Stimulated activated CD4-positive, alpha-beta T cell treated with anti-CD3 and anti-CD28 coated beads, Interleukin-2, amount 100 ng/mL, for 24 hours (primary cell): ENCODE data around the gene SMARCC1.

Source experiments
- DNase-seq, 2 donors: peaks; one replicate each; pipeline ENCODE4 v3.0.0-alpha.2; 2020

SMARCC1 gene

DNA sequence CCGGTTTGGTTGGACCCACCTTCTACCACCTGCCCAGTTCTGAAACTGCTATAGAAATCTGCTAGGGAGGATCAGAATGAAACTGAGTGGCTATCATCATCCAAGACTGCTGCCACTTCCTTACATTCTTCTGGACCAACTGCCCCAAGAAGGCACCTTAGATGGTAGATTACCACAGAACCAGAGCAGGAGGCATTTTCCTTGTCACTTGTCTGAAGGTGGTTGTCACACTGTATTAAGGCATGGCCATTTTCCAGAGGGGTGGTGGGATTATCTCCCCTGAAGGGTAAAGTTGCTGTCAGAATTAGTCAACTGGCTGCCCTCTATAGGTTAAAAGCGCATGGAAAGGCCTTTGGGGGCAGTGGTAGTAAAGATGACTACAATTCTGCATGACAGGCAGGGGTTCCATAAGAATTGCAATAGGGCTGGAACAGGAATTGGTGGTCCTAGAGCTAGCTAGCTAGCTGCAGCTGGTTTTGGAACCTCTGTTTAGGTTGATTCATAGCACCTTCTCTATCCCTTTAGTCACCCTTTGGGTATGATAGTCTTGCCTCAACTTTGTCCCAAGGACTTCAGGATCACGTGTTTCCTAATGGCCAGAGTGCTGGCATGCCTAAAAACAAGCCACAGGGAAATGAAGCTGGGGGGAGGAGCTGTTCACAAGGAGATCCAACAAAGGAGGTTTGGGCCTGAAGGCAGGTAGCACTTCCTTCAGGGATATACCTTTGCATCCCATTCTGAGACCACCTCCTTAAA is 198.2 kb downstream of the SMARCC1 start:
- no peak for DNase-seq

DNA sequence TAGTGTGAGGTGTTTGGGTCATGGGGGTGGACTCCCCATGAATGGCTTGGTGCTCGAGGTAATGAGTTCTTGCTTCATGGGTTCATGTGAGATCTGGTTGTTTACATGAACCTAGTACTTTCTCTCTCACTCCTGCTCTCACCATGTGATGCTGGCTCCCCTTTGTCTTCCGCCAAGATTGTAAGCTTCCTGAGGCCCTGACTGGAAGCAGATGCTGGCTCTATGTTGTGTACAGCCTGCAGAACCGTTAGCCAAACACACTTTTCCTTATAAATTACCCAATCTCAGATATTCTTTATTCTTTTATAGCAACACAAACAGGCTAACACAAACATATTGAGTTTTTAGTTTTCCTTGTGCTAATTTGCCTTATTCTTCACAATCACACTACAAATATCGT is 199.9 kb downstream of the SMARCC1 start:
- DNase-seq, result no peak

DNA sequence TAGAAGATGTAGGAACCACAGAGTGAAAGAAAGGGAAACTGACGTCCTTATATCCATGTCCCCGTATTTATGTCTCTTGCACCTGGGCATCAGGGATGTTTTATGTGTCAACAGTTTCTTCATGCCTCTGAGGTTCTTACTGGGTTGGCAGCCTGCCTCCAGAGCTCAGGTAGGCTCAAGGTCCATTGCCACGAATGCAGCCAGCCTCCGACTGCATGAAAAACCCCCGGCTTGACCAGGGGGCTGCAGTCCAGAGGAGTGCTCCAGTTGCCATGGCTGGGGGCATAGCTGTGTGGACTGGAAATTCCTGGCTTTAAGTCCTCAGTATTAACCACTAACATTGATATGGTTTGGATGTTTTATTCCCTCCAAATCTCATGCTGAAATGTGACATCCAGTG is 200.3 kb downstream of the SMARCC1 start:
- DNase-seq, result no peak

DNA sequence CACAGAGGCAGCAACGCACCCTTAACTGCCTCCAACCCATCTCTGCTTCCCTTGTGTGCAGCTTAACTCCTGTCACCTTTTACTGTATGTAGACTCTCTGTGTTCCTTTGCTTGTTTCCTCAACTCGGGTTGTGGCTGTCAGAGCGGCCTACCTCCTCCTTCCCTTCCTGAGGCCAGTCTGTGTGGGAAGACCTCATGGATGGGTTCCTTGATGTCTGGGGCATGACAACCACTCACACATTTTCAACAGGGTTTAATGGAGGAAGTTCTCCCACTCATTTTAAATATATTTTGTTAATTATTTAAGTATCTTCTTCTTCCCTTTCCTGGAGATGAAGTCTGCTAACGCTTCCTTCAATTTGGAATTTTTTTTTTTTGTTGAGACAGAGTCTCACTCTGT is 201.2 kb downstream of the SMARCC1 start:
- no peak for DNase-seq

DNA sequence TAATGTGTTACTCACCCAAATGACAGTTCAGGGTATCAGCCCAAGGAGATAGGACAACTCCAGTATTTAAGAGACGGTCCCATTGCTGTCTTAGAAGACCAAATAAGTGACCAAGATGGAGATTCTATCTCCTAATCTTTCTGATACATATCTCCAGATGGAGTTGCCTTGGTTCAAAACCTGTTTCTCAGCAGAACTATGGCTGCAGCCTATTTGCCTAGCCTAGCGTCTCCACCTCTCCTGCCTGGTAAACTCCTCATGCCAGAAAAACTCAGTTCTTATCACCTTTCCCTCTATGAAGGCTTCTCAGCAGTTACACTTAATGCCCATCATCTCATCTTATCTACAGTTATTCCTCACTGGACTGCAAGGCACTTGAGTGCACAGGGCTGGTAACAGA is 201.8 kb downstream of the SMARCC1 start:
- no peak for DNase-seq

DNA sequence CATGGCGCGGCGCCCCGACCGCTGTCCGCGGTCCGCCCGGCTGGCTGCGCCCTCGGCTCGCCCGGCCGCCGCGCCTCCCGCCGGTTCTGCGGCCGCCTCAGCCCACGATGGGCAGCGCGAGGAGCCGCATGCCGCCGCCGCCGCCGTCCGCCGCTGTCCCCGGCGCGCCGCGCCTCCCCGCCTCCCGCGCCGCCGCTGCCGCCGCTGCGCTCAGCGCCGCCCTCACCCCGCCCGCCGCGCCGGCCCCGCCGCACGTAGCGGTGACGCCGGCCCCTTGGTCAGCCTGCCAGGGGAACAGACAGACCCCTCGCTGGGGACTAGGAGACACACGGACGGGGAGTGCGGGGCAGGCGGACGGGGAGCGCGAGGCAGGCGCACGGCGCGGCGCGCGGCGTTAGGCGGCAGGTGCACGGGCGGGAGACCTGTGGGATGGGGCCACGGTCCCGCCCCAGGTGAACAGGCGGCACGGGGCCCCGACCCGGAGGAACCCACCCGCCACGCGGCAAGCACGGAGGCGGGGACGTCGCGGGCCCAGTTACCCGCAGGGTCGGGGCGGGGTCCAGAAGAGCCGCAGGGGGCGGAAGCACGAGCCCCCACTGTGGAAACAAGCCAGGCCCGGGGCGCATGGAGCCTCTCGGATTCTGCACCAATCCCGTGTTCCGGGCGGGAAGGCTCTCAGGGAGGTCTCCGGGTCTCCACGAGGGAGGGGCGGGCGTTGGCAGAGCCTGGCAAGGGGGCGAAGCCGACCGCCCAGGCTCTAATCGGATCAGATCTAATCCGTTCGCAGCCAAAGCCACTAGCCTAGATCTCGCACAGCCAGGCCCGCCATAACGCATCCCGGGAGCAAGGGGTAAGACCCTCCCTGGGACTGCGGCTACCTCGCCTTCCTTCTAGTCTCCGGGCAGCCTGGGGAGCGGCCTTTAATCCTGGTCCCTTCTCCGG is 202.7 kb downstream of the SMARCC1 start, which contains the start of gene CSPG5:
Gene CSPG5 (minus strand): TSS at position 175 of the 942 bp plus-strand sequence. CDS start 172 bp downstream, at position 3.
- peak; percentile 35 to 47 for DNase-seq

DNA sequence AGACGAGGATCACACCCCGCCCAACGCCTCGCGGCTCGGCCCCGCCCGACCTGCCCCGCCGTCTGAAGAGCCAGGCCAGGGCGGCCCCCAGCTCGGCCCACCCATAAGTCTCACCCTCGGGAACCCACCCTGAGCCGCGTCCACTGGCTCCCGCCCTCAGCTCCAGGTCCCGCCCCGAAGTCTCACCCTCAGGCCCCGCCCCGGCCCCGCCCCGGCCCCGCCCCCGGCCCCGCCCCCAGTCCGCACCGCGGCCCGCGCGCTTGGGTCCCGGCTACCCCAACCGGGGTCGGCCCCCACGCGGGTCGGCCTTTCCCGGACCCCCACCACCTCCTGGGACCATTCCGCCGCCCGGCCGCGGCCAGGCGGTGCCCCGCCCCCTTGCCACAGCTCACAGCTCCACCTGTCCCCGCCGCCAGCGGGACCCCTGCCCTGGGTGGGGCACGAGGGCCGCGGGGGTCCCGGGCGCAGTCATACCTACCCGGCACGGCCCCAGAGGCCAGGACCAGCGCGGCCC is 203.5 kb downstream of the SMARCC1 start:
- peak; percentile 47 to 49 for DNase-seq

DNA sequence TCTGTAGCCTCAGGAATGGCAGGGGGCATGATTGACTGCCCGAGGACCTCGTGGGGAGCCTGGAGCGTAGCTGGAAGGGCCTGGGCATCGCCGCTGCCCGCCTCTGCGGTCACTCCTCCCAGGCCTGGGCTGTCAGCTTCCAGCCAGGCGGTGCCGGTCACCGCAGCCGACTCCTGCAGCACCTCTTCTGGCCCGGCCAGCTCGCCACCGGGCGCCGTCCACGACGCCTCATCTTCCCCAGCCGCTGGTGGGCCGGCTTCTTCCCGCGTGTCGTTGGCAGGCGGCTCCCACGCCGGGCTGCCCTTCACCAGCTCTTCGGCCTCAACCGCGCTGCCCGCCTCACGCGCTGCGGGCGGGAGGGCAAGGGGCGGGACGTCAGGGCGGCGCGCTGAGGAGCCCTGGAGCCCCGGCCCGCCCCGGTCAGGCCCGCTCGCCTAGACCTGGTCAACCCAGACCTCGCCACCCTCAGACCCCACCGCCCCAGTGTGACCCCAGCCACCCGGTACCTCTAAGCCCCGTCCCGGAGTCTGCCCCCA is 204.0 kb downstream of the SMARCC1 start:
- peak in 1 of 2 donors; percentile 20 for DNase-seq

DNA sequence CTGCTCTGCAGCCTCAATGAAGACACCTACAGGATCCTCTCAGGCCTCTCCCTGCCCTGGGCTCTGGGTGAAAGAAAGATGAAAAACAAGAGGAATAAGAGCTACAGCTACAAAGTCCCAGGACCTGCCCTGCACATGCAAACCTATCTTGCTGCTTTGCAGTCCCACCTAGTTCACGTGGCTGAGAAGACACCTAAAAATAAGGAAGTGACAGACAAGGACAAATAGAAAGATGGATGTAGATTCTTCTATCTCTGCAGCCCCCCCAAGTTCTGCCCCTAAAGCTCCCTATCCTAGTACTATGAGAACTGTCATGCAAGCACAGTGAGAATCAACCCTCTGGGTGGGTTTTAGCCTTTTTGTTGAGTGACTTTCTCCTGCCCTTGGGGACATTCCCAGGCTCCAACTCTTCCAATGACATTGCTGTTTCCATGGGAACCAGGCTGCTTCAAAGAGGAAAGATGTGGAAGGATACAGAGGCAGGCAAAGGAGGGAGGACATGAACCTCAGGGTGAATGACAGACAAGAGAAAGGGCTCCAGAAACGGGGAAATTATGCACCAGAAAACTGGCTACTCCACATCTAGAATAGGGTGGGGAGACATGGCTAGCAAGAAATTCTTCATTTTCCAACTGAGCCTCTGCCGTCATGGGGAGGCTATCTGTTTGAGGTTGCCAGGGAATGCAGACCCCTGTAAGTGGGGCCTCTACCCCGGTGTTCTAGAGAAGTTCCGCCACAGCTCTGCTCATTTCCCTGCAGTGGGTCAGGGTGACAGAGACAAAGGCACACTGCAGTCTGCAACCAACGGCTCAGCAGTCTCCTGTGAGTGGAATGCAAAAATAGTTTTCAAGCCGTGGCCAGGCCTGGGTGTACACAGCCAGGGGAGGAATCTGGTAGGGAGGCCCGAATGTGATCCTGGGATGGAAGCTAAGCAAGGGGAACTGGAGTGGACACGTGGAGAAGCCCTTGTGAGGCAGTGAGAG is 208.2 kb downstream of the SMARCC1 start:
- DNase-seq, result no peak

DNA sequence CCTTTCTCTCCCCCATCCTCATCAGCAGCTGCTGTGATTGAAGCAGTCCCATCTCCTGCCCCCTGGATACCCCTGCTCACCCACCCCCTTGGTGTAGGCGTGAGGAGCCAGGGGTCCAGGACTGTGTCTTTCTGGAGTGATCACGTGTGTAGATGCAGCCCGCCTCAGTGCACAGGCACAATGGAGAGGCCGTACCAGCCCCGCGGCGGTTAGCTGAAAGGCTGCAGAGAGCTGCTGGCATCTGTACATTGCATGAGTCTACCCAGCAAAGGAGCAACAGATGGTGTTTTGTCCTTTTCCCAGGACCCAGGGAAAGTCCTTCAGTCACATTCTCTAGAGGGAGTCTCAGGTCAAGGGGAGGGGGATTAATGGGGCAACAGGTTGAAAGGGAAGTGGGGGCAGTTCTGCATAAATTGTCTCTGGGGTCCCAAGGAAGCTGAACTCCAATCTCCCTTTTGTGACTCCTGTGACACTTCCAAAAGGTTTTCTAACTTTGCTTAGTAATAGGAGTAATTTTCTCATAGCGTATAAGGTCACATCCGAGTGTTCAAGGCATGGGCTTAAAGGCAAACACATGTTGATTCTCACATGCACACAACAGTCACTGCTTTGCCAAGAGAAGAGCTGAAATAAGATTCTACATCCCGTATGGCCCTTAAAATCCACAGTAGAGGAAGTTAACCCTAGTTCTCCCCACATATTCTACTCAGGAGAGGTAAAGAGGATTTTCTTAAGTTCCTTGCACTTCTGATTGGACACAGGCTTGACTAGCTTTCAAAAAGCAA is 210.1 kb downstream of the SMARCC1 start:
- no peak for DNase-seq

DNA sequence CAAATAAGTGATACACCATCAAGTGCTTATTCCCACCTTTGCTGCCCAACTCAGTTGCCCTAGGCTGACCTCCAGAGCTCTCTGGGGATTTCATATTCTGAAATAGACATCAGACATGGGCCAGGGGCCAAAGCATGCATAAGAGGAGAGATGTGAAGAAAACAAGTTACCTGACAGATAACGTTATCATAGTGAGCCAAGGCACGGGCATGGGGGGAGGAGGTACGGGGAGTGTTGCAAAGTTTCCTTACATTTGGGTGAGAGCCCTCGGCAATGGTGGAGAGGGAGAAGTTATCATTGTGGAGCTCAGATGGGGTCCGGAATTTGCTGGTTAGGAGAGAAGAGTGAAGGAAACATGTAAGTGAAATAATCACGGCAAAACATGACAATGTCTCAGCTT is 212.8 kb downstream of the SMARCC1 start:
- no peak for DNase-seq

DNA sequence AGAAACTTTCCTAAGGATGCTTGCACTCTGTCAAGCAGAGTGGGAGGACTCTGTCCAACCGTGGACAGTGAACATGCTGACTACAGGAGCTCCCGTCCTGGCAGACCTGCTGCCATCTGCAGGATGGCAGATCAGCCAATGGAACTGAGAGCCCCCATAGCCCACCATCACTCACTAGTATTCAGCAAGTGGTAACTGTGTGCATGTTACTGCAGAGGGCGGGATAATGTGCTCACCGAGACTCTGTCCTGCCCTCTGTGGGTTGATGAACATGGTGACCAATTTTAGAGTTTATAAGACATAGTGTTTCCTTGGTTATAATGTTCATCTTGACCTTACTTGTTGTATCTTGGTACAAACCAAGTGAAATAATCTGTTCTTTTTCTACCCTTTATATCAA is 214.5 kb downstream of the SMARCC1 start:
- DNase-seq, result no peak

DNA sequence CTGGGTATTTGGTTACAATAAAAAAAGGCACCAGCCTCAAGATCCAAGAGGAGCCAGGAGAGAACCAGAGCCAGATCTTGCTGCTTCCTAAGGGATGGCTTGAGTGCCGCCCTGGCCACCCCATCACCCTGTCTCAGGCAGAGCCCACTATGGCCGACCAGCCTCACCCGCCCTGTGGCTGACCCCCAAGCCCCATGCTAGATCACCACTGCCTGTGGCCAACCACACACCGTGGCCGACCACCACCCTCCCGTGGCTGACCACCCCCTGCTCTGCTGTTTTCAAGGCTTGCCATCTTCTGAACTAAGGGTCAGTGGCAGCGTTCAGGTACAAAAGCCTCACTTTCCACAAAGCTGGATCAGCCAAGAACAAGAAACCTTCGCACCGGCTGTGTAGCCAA is 215.0 kb downstream of the SMARCC1 start:
- no peak for DNase-seq

DNA sequence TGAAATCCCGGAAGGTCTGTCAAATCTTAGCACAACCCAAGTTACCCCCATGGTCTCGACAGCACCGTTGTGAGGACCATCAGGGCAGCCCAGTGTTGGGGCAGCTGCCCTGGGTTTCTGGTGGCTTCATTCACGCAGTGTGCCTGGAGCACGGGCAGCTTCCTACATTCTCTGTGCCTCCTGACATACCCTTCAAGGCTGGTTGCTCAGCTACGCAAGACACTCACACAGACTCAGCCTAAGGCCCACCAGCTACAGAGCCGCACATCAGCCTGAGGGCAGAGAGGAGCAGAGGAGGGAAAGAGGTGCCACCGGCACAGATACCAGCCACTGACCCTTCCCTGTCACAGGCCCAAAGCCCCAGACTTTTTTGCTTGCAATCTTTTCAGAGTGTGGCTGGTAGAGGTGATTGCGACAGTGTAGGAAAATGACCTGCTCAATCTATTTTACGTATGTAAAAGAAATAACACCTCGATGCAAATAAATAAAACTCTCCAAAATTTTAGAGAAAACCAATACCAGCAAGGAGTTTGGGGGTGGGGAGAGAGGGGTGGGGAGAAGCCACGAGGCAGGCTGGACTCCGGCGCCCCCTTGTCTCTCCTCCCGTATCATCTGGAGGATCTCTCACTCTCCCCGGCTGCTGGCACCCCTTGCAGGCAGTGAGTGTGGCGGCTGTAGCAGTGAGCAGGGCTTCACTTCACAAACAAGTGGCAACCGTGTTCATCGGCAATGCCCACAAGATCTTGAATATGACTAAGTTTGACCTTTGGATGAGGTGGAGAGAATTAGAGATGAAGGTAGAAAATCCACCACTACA is 215.8 kb downstream of the SMARCC1 start:
- DNase-seq, result no peak

DNA sequence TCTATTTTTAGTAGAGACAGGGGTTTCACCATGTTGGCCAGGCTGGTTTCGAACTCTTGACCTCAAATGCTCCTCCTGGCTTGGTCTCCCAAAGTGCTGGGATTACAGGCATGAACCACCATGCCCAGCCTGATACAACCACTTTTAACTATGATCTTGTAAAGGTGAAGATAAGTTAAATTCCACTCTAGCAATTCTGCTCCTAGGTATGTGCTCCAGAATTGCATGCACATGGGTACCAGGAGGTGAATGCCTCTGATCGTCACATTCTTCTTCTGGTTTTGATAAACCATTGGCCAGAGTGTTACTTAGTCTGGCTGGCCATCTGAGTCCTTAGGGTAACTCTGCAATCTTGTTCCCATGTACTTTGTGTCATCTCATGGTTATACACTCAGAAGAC is 225.3 kb downstream of the SMARCC1 start:
- DNase-seq, result no peak

DNA sequence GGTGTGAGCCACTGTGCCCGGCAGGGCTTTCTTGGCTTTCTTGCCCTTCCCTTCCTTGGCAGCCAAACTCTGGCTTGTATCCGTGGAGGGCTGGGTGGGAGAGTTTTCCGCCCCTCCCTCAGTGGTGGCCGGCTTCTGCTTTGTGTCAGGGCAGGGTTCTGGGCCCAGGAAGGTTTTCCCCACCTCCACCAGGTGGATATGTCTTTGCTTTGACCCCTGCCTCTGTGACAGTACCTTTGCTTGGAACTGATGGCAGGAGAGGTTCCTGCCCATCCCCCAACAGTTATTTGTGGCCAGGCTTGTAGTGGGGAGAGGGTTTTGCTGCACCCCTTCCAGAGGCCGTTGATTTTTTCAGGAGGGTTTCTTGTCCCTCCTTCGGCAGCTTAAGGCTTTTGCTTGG is 227.4 kb downstream of the SMARCC1 start:
- DNase-seq, result no peak

DNA sequence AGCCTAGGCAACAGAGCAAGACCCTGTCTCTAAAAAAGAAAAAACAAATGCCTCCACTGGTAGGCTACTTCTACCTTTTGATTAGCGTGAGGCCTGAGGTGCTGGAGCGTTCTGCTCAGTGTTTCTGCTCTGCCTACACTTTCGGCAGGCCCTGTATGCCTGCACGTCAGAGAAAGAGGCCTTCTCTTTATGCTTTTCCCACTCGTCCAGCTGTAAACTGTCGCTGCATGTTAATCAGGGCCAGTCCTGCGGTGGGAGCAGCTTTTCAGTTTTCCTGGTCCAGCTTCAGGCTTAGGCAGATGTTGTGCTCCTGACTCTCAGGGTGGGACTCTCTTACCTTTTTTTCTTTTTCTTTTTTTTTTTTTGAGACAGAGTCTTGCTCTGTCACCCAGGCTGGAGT is 228.3 kb downstream of the SMARCC1 start:
- DNase-seq, result no peak

DNA sequence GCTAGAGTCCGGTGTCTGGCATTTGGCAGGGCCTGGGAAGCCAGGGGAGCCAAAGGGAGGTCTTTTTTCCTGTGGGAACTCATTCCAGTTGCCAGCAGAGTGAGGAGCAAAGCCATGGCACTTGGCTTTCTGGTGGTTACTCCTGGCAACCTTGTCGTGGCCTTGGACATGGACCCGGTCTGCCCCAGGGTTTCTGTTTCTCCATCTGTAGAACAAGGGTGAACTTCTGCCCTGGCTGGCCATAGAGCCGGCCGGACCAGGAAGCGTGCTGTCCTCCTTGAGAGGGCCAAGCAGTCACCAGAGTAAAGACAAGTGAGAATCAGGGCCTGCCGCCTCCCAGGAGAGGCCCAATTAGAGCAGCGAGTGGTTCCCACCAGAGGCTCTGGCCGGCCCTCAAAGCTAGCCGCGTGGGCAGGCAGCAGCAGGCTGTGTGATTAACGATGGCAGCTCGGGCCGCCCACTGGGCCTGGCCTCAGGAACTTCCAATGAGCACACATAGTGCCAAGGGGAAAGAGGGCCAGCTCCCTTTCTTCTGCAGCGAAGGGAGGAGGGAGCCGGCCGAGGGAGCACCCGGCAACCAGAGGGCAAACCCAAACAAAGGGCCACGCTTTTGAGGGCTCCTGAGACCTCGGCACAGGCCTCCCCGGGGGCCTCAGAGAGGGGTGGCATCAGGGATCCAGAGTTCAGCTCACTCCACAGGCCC is 239.1 kb downstream of the SMARCC1 start:
- DNase-seq, result no peak

DNA sequence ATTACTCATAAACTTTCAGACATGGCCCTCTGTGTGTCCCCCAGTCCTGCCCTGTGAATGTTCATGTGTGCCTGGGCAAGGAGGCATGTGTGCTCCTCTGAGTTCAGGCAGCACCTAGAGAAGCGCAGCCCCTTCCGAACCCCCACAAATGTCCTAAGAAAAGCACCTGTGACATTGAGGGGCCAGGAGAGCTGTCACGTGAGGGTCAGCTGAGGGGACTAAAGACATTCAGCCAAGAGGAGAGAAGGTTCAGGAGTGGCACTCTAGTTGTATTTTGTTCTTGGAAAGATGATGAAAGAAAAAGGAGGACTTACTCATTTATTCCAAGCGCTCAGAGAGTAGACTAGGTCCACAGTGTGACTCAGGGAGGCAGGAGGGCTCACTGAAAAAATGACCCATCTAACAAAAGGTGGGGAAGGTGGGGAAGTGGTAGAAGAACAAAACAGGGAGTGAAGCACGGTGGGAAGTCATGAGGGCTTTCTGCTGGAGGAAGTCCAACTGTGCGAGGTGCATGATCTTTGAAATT is 240.0 kb downstream of the SMARCC1 start:
- no peak for DNase-seq

DNA sequence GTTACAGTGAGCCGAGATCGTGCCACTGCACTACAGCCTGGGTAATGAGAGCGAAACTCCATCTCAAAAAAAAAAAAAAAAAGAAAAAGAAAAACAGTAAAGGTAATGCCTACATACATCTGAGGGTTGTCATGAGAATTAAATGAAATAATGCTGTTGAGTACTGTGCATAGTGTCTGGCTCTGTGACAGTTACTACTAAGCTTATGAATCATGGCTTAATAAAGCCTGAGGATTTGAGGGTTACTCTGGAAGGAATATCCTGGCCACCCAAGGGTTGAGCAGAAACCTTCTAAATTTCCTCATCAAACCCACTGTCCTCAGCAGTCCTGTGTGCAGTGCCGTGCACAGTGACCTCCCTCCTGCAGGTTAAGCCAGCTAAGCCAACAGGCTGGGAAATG is 241.4 kb downstream of the SMARCC1 start:
- no peak for DNase-seq
